HG03469 (cell line): ENCODE measurements around the gene MEIS3.

Experiments
- ATAC-seq: cut with Tn5 transposase; IDR thresholded peaks from one replicate; pipeline ENCODE4 v1.9.1; 2021; ENCODE audit warnings: mild to moderate bottlenecking, moderate library complexity, moderate number of reproducible peaks; ENCODE audit not compliant: unreplicated experiment

The MEIS3 gene

DNA sequence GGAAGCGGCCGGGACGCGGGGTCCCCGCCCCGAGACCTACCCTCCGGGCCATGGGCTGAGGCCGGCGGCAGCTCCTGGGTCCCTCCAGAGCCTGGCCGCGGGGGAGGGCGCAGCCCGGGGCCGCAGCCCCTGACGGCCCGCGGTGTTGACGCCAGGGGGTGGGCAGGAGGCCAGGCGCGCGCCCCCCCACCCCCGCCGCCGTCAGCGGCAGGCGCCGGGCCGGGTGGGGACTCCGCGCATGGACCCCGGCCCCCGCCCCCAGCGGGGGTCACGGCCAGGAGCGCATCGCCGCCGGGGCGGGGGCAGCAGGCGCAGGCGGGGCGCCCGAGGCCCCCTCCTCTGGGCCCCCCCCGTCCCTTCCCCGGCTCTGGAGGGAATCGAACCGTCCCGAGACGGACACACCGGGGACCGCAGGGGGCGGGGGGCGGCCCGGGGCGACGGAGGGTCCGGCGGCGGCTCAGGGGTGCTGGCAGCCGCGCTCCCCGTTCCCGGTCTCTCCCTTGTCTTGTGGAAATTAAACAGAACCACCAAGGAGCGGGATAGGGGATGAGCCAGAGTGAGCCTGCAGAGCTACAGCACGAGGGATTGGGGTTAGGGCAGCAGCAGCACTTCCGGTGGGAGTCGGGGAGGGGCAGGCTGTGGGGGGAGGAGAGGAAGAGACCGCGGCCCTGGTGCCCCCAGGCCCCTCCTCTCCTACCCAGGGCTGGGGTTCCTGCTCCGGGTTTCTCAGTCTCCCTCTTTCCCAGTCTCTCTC, at the start of gene MEIS3:
Gene MEIS3 (minus strand): TSS at position 498 of the 754 bp plus-strand sequence. CDS start 446 bp downstream, at position 52.
- ATAC-seq = no peak

DNA sequence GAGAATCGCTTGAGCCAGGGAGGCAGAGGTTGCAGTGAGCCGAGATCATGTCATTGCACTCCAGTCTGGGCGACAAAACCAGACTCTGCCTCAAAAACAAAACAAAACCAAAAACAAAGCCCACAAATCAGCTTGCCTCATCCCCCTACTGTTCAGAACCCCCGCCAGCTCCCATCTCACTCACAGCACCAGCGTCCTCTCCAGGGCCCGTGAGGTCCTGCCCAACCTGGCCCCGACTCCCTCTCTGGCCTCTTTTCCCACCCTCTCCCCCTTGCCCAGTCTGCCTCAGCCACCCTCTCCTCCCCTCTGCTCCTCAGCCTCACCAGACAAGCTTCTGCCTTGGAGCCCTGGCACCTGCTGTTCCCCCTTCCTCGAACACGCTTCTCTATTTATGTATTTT, 48.6 kb upstream of the MEIS3 start:
- ATAC-seq = no peak

DNA sequence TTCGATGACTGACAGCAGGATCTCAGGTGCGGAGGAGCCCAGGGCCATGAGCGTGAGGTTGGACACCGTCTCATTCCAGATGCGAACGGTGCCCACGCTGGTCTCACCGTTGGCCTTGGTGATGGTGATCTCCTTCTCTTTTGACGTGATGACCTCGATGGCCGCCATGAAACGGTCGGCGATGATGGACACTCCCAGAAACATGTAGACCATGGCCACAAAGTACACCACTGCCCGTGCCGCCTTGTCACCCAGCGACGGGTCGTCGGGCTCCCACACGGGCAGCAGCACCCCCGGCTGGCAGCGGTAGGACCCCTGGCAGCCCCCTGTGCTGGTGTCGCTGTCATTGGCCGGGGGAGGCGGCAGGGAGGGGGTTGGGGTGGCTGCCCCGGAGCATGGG, 46.6 kb upstream of the MEIS3 start:
- ATAC-seq = no peak

DNA sequence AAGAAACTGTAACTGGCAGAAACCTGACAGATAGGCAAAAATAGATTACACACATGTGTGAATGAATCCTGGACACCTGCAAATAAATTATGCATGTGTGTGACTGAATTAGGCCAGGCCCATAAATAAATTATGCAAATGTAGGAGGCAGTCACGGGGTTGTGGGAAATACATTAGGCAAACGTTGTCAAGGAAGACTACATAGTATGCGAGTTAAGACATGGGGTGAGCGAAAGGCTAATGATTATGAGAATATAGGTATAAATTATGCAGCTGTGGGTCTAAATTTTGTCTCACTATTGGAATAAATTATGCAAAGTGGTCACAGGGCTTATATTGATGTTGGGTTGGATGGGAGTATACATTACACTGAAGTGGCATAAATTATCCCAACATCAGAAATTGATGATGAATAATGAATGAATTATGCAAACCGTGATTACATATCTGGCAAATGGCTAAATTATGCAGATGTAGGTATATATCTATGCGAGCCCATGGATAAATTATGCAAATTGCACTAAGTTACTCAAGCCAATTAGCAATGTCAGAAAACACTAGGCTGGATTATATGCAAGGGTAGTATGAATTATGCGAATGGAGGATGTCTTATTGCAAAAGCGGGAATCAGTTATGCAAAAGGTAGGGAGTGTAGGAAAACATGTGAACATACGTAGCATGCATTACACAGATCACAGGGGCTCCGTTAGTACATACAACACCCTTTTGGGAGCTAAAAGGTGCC, 45.5 kb upstream of the MEIS3 start:
- ATAC-seq = no peak

DNA sequence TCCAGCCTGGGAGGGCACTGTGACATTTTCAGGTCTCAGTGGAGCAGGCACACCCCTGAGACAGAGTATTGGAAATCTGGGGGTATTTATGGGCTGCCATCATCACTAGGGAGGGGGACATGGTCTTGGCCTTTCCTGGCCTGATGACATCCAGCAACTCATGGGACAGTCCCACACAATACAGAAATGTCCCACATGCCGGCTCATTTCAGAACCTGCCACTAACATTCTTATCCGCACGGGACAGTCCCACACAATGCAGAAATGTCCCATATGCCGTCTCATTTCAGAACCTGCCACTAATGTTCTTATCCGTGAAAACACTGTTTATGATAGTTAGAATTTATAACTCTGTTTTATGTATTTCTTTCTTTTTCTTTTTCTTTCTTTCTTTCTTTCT, 42.5 kb upstream of the MEIS3 start:
- ATAC-seq = no peak

DNA sequence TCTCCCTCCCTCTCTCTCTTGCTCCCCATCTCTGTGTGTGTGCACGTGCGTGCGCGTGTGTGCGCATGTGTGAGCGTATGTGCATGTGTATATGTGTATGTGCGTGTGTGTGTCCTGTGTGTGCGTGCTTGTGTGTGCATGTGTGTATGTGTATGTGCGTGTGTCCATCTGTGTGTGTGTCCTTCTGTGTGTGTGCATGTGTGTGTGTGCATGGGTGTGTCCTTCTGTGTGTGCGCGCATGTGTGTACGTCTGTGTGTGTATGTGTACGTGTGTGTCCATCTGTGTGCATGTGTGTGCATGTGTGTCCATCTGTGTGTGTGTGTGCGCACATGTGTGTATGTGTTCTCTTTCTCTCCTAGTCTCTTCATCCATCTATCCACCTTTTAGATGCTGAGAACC, 40.1 kb upstream of the MEIS3 start:
- ATAC-seq = no peak

DNA sequence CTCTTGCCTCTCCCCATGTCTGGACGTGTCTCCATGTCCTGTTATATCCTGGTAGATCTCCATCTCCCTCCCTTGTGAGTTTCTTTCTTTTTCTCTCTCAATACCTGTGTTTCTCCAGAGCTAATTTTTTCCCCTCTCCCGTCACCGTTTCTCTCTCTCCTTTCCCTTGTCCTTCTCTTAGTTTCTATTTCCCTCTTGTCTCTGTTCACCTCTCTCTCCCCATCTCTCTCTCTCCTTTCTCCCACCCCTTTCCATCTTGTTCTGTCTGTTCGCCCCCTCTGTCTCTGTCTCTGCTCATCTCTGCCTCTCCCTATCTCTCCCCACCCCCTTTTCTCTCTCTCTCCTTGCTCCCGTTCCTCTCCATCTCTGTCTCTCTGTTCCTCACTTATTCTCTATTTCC, 39.3 kb upstream of the MEIS3 start:
- no peak for ATAC-seq

DNA sequence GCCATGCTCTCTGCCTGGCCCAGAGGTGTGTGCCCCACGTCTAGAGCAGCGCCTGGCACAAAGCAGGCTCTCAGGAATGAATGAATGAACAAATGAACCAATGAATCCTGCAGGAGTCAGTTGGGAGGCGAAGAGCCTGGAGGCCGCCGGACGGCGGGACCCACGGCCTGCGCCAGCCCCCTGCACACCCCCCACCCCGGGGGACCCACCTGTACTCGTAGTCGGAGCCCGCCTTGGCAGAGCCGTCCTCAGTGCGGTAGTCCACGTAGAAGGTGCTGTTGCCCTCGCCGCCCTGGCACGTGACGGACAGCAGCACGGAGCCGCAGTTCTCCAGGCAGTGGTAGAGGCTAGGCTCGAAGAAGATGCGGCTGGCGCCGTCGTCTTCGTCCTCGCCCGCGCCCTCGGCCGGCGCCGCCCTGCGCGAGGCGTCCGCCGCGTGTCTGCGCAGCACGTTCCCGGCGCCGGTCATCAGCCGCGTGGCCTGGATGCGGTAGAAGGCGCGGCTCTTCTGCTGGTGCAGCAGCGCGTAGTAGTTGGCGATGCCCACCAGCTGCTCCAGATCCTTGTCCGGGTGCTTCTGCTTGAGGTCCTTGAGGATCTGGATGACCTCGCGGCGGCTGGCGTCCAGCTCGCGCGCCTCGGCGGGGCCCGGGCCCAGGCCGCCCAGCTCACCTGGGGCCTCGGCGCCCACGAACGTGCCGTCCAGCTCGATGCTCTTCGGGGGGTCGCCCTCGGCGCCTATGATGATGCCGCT, 37.6 kb upstream of the MEIS3 start:
- ATAC-seq = no peak

DNA sequence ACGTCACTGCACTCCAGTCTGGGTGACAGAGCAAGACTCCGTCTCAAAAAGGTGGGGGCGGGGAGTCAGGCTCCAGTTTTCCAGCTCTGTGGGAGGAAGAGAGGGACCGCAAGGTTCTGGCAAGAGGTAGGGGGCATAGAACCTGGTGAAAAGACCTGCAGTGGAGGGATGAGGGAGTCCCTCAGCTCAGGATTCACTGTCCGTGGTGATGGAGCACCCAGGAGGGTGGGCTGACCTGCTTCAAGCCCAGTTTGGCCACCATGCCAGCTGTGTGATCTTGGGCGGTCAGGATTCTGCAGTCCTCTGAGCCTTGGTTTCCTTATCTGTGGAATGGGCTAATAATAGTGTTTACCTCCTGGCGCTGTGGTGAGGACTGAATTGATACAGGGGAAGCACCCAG, 31.2 kb upstream of the MEIS3 start:
- ATAC-seq = no peak

DNA sequence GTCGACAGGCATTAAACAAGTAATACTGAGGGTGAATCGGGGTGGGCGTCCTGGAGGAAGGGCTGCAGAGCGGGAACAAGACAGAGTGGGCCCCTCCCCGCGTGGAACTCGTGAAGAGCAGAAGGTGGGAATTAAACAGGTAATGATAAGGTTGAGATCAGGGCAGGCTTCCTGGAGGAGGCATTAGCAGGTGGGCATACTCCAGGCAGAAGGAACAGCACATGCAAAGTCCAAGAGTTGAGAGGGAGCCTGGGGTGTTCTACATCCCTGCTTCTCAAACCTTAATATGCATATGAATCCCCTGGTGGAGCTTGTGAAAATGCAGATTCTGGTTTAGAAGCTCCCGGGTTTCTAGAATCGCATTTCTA, 29.0 kb upstream of the MEIS3 start:
- ATAC-seq = no peak

DNA sequence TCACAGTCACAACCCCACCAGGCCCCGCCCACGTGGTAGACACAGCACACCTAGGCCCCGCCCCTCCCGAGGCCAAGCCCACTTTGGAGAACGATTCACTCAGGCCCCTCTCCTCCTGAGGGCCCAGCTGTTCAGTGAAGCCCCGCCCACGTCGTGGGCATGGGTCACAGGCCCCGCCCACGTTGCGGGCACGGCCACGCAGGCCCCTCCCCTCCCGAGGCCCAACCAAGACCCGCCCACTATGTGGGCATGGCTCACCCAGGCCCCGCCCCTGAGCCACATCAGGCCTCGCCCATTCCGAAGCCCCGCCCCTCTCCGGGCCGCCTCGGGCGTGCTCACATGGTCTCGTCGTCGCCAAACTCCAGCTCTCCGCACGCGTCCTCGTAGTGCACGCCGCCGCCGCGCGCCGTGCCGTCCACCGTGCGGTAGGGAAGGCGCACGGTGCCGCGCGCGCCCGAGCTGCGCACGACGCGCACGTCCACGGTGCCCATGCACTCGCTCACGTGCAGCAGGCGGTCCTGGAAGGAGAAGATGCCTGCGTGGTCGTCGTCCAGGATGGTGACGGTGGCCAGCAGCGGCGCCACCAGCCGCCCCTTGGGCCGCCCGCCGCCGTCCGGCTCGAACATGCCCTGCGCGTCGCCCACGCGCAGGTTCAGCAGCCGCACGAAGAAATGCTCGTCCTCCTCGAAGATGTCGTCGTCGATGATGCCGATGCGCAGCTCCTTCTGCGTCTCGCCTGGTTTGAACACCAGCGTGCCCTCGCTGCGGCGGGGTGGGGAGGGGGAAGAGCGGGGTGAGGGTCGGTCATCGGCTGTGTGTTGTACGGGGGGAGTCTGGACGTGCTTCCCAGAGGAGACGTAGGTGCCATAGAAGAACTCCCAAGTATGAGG, 28.4 kb upstream of the MEIS3 start:
- no peak for ATAC-seq

DNA sequence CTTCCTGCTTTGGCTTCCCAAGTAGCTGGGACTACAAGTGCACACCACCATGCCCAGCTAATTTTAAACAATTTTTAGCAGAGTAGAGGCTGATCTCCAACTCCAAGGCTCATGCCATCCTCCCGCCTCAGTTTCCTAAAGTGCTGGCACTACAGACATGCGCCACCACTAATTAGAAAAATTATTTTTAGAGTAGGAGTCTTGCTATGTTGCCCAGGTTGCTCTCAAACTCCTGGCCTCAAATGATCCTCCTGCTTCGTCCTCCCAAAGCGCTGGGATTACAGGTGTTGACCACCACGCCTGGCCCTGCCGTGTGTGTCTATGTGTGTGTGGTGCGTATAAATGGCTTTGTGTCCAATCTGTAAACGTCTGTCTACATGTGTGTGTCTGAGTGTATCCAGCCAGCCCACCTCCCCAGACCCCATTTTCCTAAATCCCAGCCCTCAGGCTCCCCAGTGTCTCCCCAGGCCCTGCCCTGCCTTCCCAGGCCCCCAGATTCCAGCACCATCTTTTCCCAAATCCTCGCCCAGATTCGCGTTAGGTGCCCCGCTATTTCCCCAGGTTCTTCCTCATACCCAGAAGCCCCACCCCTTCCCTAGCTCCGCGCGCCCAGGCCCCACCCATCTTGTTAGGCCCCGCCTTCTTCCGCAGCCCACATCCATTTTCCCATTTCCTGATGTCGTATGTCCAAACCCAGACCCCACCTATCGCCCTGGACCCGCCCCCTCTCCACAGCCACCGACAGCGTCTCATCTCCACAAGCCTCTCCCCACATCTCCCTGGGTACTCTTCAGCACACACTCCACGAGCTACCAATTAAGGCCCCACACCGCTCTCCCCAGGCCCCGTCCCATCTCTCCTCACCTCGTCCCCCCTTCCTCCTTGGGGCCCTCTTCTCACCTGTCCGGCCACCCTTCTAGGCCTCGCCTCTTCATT, 27.5 kb upstream of the MEIS3 start:
- ATAC-seq = no peak

DNA sequence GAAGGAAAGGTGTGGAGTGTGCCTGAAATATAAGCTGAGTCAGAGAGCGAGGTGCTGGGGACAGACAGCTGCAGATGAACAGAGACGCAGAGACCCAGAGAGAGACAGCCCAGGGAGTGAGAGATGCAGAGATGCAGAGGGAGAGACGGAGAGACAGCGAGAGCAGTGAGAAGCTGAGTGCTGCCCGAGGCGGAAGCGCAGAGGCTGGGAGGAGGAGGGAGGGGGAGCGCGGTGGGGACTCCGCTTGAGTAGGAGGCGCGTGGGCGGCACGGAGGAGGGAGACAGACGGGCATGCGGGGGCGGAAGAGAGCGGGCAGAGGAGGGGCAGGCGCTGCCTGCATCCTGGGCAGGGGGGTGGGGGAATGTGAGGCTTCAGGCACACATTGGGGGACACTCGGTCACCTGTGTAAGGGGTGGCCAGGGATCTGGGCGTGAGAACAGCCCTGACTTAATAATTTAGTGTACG, 26.6 kb upstream of the MEIS3 start:
- no peak for ATAC-seq

DNA sequence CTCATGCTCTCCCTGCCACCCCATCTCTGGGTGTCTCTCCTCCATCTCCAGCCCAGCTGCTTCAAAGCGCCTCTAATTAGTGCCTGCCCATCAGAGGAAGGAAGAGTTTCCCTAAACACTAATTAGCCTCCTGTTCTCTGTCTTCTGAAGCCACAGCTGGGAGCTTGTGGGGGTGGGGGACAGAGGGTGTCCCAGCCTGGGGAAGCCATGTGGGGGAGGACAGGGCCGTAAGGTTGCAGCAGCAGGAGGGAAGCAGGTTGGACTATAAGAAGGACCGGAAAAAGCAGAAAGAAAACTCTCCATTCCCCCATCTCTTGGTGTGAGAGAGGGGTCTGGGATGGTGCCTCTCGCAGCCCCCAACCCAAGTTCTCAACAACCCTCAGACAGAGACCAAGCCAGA, 26.2 kb upstream of the MEIS3 start:
- ATAC-seq = no peak

DNA sequence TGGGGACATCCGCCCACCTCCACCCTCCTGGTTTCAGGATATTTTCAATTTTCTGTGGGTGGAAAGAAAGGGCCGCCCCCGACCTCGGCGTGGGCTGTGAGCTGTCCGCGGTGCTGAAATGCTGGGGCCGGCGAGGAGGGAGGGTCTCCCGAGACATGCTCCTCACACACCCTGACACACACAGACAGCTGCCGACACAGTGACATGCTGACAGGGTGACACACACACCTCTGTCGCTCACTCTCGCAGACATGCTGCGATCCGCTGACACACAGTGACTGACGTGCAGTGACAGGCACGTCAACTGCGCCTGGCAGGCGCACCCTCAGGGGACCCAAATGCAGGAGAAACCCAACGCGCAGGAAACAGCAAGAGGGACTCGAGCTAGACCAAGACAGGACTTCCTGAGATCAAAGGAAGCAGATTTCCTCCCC, 25.1 kb upstream of the MEIS3 start:
- ATAC-seq = no peak

DNA sequence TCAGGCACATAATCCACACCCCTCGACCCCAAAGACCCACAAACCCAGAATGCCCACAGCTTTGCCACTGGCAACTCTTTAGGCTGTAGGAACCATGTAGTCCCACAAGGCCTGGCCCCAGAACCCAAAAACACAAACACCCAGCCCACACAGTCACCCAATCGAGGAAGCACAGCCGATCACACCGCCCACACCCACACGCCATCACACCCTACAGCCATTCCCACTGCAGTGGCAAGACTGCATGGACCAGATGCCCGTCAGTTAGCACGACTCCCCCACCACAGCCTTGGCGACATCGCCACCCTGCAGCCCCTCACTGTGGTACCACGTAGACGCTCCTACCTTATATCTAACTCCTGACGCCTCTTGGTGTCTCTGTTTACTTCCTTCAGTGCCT, 24.0 kb upstream of the MEIS3 start:
- ATAC-seq = no peak

DNA sequence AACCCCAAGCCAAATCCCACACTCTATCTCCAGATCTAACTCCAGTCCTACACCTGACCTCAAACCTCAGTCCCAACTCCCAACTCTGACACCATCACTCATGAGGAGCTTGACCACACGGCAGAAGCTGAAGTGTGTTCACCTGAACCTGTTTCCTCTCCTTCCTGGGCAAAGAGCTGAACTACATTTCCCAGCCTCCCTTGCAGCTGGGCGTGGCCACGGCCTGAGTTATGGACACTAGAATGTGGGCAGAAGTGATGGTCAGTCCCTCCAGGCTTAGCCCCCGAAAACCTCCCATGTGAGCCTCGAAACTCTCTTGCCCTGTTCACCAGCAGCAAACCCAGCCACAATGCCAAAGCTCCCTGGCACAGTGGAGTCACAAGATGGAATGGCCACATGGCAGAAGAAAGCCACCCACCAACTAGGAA, 19.5 kb upstream of the MEIS3 start:
- no peak for ATAC-seq

DNA sequence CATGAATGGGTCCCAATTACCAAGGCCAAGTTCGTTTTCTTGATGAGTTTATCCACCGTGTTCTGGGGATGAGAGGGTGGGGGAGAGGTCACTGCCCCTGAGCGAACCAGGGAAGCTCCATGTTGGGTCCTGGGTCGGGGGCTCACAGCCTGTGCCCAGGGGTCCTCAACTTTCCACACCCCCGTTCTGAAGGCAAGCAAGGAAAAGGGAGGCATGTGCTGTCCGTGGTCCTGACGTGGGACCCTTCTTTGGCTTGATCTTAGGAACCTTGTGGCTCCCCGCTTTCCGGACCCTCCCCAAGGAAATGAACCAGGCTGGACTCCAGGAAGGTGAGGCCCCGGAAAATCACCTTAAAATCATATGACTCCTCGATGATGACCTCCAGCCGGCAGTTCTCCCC, 18.2 kb upstream of the MEIS3 start:
- ATAC-seq = no peak

DNA sequence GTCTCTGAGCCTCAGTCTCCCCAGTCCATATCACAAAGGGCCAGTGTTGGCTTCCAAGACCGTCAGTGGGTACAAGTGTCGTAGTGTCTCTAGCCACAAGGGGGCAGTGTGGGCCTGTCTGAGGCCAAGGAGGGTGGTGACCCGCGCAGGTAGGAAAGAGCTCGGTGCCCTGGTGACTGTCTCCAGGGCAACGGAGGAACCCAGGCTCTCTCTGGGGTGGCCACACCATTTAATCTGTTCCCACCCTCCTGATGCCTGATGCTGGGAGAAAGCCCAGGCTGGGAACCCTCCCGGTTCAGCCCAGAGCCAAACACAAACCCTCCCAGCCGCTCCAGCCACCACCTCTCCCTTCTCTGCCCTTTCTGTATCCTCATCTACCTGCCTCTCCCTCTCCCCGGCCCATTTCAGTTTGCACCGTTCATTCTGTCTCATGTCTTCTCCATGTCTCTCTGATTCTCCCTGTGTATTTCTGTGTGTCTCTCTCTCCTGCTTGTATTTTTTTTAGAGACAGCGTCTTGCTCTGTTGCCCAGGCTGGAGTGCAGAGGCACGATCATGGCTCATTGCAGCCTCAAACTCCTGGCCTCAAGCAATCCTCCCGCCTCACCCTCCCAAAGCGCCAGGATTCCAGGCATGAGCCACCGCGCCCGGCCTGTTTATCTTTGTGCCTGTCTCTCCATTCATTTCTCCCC, 17.5 kb upstream of the MEIS3 start:
- no peak for ATAC-seq
